Lung (tissue), 12 donors: ENCODE results near the gene ATXN7L2. TPM values are rescaled to one million over a fixed set of nuclear protein-coding genes. Genes with fewer than 3 reads are reported as not detected.

Experiments
- ATAC-seq: fragments of 200-7000 bp; cut with Tn5 transposase; one replicate; pipeline ENCODE4 v1.9.1; 2020; ENCODE audit warnings: moderate number of reproducible peaks; ENCODE audit not compliant: insufficient read depth, low FRiP score
- DNase-seq, 3 donors: peaks; one replicate each; pipeline ENCODE4 v3.0.0-alpha.2; 2013 to 2017
- H3K27ac ChIP-seq, 2 donors: one replicate each; pipeline ENCODE4 v1.5.1; 2013; ENCODE audit warnings: mild to moderate bottlenecking in 2 of 2, moderate library complexity in 2 of 2, control low read depth in 1 of 2, inconsistent platforms in 1 of 2, low read depth in 1 of 2, low read length in 1 of 2
- H3K27me3 ChIP-seq, 3 donors: one replicate each; pipeline ENCODE4 v1.5.1; 2013; ENCODE audit warnings: low read length in 2 of 3; ENCODE audit not compliant: control insufficient read depth in 3 of 3, insufficient read depth in 3 of 3
- H3K36me3 ChIP-seq, 4 donors: one replicate each; pipeline ENCODE4 v1.5.1; 2013; ENCODE audit warnings: low read length in 4 of 4, mild to moderate bottlenecking in 1 of 4, moderate library complexity in 1 of 4; ENCODE audit not compliant: control insufficient read depth in 4 of 4, insufficient read depth in 4 of 4
- H3K4me1 ChIP-seq, 5 donors: one replicate each; pipeline ENCODE4 v1.5.1; 2013; ENCODE audit warnings: low read length in 5 of 5, mild to moderate bottlenecking in 2 of 5, moderate library complexity in 1 of 5; ENCODE audit not compliant: control insufficient read depth in 5 of 5, insufficient read depth in 5 of 5
- H3K4me3 ChIP-seq: one replicate; pipeline ENCODE4 v1.5.1; 2013; ENCODE audit warnings: mild to moderate bottlenecking, control low read depth, moderate library complexity
- H3K9ac ChIP-seq, 2 donors: one replicate each; pipeline ENCODE4 v1.5.1; 2013; ENCODE audit warnings: low read length in 2 of 2, control low read depth in 1 of 2; ENCODE audit not compliant: insufficient read depth in 1 of 2
- H3K9me3 ChIP-seq, 4 donors: one replicate each; pipeline ENCODE4 v1.5.1; 2013; ENCODE audit warnings: low read length in 3 of 4, mild to moderate bottlenecking in 1 of 4, moderate library complexity in 1 of 4; ENCODE audit not compliant: control insufficient read depth in 4 of 4, insufficient read depth in 3 of 4
- CTCF ChIP-seq: IDR thresholded peaks from 2 replicates; pipeline ENCODE4 v1.5.1; 2012; ENCODE audit warnings: mild to moderate bottlenecking; ENCODE audit errors: control extremely low read depth, extremely low read depth
- WGBS, 2 donors: extraction: QIAGEN DNeasy Blood & Tissue Kit; methylation state at CpG; one replicate each; pipeline ENCODE4 v1.1.7; 2013; 5-methylcytosine and 5-hydroxymethylcytosine counted together
- polyA plus RNA-seq, 2 donors: library from polyadenylated mRNA; stranded (reverse); fragments of 200-250 nt; gene quantifications; one replicate each; pipeline ENCODE4 v1.2.1, GENCODE V29; 2013
- total RNA-seq, 2 donors: library from RNA; depleted of rRNA in 1 of 2; stranded (reverse); fragments of >200 nt in 1 of 2; gene quantifications; one replicate each; pipeline ENCODE4 v1.2.1, GENCODE V29; 2014 to 2021
- donor health status: control.
- donor health status: control.
- donor health status: Bipolar disorder and iron deficiency.
- donor health status: healthy.
- donor health status: DM: yes; HTN: yes; CAD: no.

Gene ATXN7L2
- total and polyA plus RNA-seq, 4 donors: 2.6 to 6.0 (median 4.4) TPM

- Histone ChIP-seq H3K27ac (no peak overlapping the region), H3K4me3 (no peak overlapping the region), H3K27me3 (no peaks in the 10 kb centered on the region), H3K36me3 (peaks cover 0 to 26% (median 16%) of the 10 kb centered on the region in 4 donors), H3K4me1 (peaks cover 0 to 11% (median 0%) of the 10 kb centered on the region in 5 donors), H3K9ac (no peak overlapping the region), H3K9me3 (no peaks in the 10 kb centered on the region)
- TF ChIP-seq CTCF: no peak
- DNase-seq (no peak), ATAC-seq (no peak)
- WGBS, 2 donors: 79 to 83% methylated on average over 4 of the region's 4 CpGs
These were observed 9.1 kb downstream of the ATXN7L2 start for GRCh38 chr1:109492779-109493178.

DNA sequence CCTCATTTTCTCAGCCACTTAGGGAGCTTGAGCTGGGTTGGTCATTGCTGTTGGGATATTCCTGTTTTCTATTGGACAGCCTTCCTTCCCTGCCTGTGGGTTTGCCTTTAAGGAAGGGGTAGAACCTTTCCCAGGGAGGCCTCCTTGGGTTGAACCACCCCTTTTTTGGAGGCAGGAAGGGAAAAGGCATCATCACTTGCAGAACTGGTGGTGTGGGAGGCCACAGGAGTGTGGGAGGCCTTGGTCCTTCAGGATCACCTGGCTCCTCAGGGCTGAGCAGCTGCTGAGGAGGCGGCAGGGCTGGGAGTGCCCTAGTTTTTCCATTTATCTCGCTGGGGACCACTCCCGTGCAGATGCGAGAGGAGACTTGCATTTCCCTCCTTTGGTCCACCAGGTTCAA, 9.5 kb downstream of the ATXN7L2 start:
- Histone ChIP-seq H3K4me3 (no peak overlapping the region), H3K4me1 (peaks cover 0 to 9% (median 0%) of the 10 kb centered on the region in 5 donors), H3K27me3 (no peaks in the 10 kb centered on the region), H3K36me3 (peaks cover 0 to 28% (median 14%) of the 10 kb centered on the region in 4 donors), H3K27ac (no peak overlapping the region), H3K9me3 (no peaks in the 10 kb centered on the region), H3K9ac (no peak overlapping the region)
- DNase-seq: no peak
- 73 to 93% methylated on average over 4 of the region's 4 CpGs for WGBS, 2 donors
- ATAC-seq: no peak
- TF ChIP-seq CTCF: no peak

- DNase-seq (peak; percentile 88 to 90 (median 89)), ATAC-seq (peak; percentile 96)
- Histone ChIP-seq H3K9me3 (no peaks in the 10 kb centered on the region), H3K4me3 (peak within 1 kb of the TSS; percentile 90), H3K4me1 (peaks cover 0 to 9% (median 0%) of the 10 kb centered on the region in 5 donors), H3K27ac (peak within 1 kb of the TSS; percentile 85 to 94), H3K9ac (no peak within 1 kb of the TSS), H3K27me3 (no peaks in the 10 kb centered on the region), H3K36me3 (peaks cover 0 to 25% (median 10%) of the 10 kb centered on the region in 4 donors)
- 0% methylated on average over 37 to 44 of the region's 44 CpGs for WGBS, 2 donors
- peak; percentile 75 for TF ChIP-seq CTCF
These were observed 10.3 kb downstream of the ATXN7L2 start, which contains the start of gene CYB561D1 for GRCh38 chr1:109493805-109494539. CYB561D1 (plus strand) TSS chr1:109494094; CDS start chr1:109494140, 46 bp downstream.
